Activated naive CD8-positive, alpha-beta T cell treated with anti-CD3 and anti-CD28 coated beads, Interleukin-2, amount 50 U/mL, for 24 hours (primary cell): ENCODE results near the gene AP2B1.
A peak's percentile ranks its signal among the peaks of the same experiment; 100 is the strongest.

Experiments used
- ATAC-seq: fragments of 150-1000 bp; cut with Tn5 transposase; one replicate; pipeline ENCODE4 v1.10.0; 2021
- DNase-seq: peaks from one replicate; pipeline ENCODE4 v3.0.0; 2021
- H3K27ac Mint-ChIP-seq: one replicate; pipeline ENCODE4 v1.8.0; 2021; ENCODE audit warnings: mild to moderate bottlenecking, mixed read lengths
- H3K27me3 Mint-ChIP-seq: one replicate; pipeline ENCODE4 v1.8.0; 2021; ENCODE audit warnings: mixed read lengths
- H3K36me3 Mint-ChIP-seq: one replicate; pipeline ENCODE4 v1.8.0; 2021; ENCODE audit warnings: low read depth, mixed read lengths
- H3K4me1 Mint-ChIP-seq: one replicate; pipeline ENCODE4 v1.8.0; 2021; ENCODE audit warnings: mixed read lengths
- H3K4me3 Mint-ChIP-seq: one replicate; pipeline ENCODE4 v1.8.0; 2021; ENCODE audit warnings: mild to moderate bottlenecking, moderate library complexity, mixed read lengths
- H3K9me3 Mint-ChIP-seq: one replicate; pipeline ENCODE4 v1.8.0; 2021; ENCODE audit warnings: mixed read lengths

AP2B1 gene

DNA sequence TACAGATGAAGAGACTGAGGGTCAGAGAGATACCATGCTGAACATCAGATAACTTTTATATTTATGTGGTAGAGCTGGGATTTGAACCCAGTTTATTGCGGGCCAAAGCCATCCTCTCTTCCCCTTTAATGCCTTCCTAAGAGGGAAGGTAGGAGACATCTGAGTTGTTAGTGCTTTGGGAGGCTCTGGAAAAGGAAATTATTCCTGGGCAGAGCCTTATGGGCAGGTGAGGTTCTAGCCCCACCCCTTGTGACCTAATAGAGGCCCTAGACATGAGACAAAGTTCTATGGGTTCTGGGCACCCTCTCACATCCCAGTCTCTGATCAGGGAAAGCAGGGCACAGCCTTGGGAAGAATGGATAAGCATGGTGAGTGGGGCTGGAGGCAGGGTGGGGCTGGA is 173.5 kb downstream of the AP2B1 start, which contains the start of gene C17orf50:
Gene C17orf50, plus strand, starts transcription at position 301 of the 400 bp plus-strand sequence. Its CDS starts 55 bp downstream, at position 356.
- DNase-seq, result no peak
- no peaks in the 10 kb centered on the region for H3K36me3 Mint-ChIP-seq
- H3K4me1 Mint-ChIP-seq, result peaks cover 12% of the 10 kb centered on the region
- H3K9me3 Mint-ChIP-seq, result no peaks in the 10 kb centered on the region
- no peak for ATAC-seq
- no peak within 1 kb of the TSS for H3K27ac Mint-ChIP-seq
- no peaks in the 10 kb centered on the region for H3K27me3 Mint-ChIP-seq
- H3K4me3 Mint-ChIP-seq, result no peak within 1 kb of the TSS

DNA sequence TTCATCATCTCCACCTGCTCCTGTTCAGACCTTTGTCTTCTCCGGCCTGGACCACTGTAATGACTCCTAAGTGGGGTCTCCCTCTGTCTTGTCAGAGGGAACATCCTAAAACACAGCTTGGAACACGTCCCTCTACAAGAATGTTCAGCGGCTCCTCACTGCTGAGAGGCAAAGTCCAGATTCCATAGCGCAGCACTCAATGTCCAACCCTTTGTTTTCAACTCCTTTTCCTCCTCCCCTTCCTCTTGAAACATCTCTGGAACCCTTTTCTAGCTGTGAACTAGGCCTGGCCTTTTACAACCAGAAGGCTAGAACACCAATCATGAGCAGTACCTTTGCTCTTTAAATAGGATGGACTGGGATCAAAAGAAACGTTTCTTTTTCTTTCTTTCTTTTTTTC is 174.5 kb downstream of the AP2B1 start:
- H3K27ac Mint-ChIP-seq, result no peak overlapping the region

DNA sequence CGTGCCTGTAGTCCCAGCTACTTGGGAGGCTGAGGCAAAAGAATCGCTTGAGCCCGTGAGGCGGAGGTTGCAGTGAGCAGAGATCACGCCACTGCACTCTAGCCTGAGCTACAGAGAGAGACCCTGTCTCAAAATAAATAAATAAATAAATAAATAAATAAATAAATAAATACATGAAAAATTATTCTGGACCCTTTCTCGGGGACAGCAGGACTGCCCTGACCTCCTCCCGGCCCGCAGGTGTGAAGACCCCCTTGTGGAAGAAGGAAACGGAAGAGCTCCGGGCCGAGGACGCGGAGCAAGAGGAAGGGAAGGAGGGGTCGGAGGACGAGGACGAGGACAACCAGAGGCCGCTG is 176.6 kb downstream of the AP2B1 start:
- ATAC-seq (no peak), DNase-seq (no peak)
- H3K27me3 Mint-ChIP-seq, result peaks cover 3% of the 10 kb centered on the region
- H3K36me3 Mint-ChIP-seq, result no peaks in the 10 kb centered on the region
- no peak overlapping the region for H3K27ac Mint-ChIP-seq
- no peaks in the 10 kb centered on the region for H3K9me3 Mint-ChIP-seq
- peaks cover 12% of the 10 kb centered on the region for H3K4me1 Mint-ChIP-seq
- H3K4me3 Mint-ChIP-seq, result peak overlapping the region; percentile 83

More for the DNA sequence above, 174.5 kb downstream of the AP2B1 start:
- Mint-ChIP-seq H3K9me3 (no peaks in the 10 kb centered on the region), H3K27me3 (no peaks in the 10 kb centered on the region), H3K36me3 (no peaks in the 10 kb centered on the region), H3K4me3 (no peak overlapping the region), H3K4me1 (peaks cover 12% of the 10 kb centered on the region)
- DNase-seq (no peak), ATAC-seq (no peak)

DNA sequence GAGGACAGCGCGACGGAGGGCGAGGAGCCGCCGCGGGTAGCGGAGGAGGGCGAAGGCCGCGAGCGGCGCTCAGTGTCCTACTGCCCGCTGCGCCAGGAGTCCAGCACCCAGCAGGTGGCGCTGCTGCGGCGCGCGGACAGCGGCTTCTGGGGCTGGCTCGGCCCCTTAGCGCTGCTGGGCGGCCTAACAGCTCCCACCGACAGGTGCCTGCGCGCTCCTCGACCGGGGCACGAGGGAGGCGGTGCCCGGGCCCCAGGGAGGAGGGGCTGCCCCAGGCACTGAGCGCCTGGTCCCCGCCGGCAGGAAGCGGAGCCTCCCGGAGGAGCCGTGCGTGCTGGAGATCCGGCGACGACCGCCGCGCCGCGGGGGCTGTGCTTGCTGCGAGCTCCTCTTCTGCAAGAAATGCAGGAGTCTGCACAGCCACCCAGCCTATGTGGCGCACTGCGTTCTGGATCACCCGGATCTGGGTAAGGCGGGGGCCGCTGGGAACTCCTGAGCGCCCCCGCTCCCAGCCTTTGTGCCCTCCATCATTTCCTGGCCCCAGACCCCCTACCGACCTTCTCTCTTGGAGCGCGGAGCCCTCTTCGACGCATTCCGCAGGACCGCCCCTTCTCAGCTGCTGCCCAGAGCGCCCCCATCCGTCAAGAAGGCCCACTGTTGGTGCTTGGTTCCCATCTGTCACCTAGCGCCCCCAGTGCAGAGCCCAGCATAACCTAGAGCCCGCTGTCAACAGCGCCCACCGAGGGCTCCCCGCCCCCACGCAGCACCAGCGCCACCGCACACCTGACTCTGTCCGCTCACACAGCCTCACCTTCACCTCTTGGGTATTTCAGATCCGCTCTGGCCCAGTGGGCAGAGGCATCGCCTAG is 177.2 kb downstream of the AP2B1 start:
- Mint-ChIP-seq H3K36me3 (no peaks in the 10 kb centered on the region), H3K4me1 (peaks cover 12% of the 10 kb centered on the region), H3K9me3 (no peaks in the 10 kb centered on the region), H3K4me3 (peak overlapping the region; percentile 83), H3K27me3 (peaks cover 3% of the 10 kb centered on the region), H3K27ac (peak overlapping the region; percentile 64)
- DNase-seq (peak; percentile 93), ATAC-seq (peak; percentile 97)

- Mint-ChIP-seq H3K27ac (no peak overlapping the region), H3K27me3 (peaks cover 3% of the 10 kb centered on the region), H3K9me3 (no peaks in the 10 kb centered on the region), H3K4me3 (peak overlapping the region; percentile 83), H3K4me1 (peaks cover 12% of the 10 kb centered on the region), H3K36me3 (no peaks in the 10 kb centered on the region)
- no peak for DNase-seq
- no peak for ATAC-seq
Observed at GRCh38 chr17:35765086-35765710, 178.1 kb downstream of the AP2B1 start.

DNA sequence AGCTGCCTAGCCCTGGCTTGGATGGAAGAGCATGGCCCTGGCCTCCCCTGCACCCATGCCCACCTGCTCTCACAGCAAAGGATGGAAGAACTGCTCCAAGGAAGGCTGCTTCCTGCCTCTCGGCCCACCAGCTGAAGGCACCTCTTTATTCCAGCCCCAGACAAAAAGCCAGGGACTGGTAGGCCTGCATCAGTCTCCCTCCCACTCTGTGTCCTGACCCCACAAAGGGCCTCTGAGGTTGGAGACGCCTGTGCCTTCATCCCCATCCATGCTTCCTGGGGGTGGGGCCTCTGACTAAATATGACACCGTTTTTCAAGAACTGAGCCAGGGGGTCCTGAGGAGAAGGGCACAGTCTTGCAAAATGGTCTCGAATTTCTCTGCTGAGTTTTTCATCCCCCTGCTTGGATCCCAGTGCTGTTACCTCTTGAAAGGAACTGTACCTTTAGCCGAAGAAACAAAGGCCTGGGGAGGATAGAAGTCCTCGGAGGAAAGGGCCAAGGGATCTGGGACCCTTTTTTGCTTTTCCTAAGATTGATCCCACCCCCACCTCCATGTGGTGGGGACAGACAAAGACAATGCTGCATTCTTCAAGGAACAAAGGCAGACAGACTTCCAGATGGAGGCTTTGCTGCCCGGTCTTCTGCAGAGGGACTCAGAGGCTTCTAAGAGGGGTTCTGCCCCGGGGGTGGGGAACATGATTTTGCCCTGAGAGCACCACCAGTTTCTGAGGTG is 178.8 kb downstream of the AP2B1 start:
- ATAC-seq, result no peak
- H3K27ac Mint-ChIP-seq, result no peak overlapping the region

DNA sequence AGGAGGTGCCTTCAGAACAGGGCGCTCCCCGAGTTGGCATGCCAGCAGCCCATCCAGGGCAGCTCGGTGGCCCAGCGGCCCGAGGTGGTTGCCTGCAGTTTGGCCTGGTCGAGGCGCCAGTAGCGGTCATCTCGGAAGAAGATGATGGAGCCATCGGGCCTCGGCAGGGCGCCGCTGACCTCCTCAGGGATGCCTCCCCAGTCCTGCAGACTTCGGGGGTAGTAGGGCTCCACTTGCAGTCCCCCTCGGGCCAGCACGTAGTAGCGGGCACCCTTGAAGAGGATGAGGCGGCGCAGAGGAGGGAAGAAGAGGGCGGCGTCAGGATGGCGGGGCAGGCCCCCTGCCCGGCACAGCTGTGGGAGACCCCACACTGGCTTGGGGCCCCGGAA is 179.4 kb downstream of the AP2B1 start:
- Mint-ChIP-seq H3K4me1 (peaks cover 12% of the 10 kb centered on the region), H3K9me3 (no peaks in the 10 kb centered on the region), H3K27ac (no peak overlapping the region), H3K4me3 (no peak overlapping the region), H3K27me3 (peaks cover 3% of the 10 kb centered on the region), H3K36me3 (no peaks in the 10 kb centered on the region)
- ATAC-seq (no peak), DNase-seq (no peak)

More for the DNA sequence above, 178.8 kb downstream of the AP2B1 start:
- H3K36me3 Mint-ChIP-seq, result no peaks in the 10 kb centered on the region
- H3K9me3 Mint-ChIP-seq, result no peaks in the 10 kb centered on the region
- H3K4me1 Mint-ChIP-seq, result peaks cover 12% of the 10 kb centered on the region
- peaks cover 3% of the 10 kb centered on the region for H3K27me3 Mint-ChIP-seq
- DNase-seq, result no peak
- H3K4me3 Mint-ChIP-seq, result no peak overlapping the region

- DNase-seq (no peak), ATAC-seq (no peak)
- H3K4me3 Mint-ChIP-seq, result no peak overlapping the region
- H3K4me1 Mint-ChIP-seq, result peaks cover 12% of the 10 kb centered on the region
- no peaks in the 10 kb centered on the region for H3K9me3 Mint-ChIP-seq
- no peaks in the 10 kb centered on the region for H3K36me3 Mint-ChIP-seq
- H3K27ac Mint-ChIP-seq, result no peak overlapping the region
- H3K27me3 Mint-ChIP-seq, result peaks cover 3% of the 10 kb centered on the region
Observed at GRCh38 chr17:35766903-35767510, 179.9 kb downstream of the AP2B1 start.

GRCh38 chr17:35768797-35769196 is 181.7 kb downstream of the AP2B1 start:
- DNase-seq, result no peak
- Mint-ChIP-seq H3K4me1 (peaks cover 11% of the 10 kb centered on the region), H3K36me3 (no peaks in the 10 kb centered on the region), H3K4me3 (no peak overlapping the region), H3K9me3 (no peaks in the 10 kb centered on the region), H3K27ac (no peak overlapping the region), H3K27me3 (peaks cover 4% of the 10 kb centered on the region)
- no peak for ATAC-seq

GRCh38 chr17:35769895-35770486 is 182.9 kb downstream of the AP2B1 start:
- DNase-seq, result no peak
- peaks cover 6% of the 10 kb centered on the region for H3K27me3 Mint-ChIP-seq
- no peaks in the 10 kb centered on the region for H3K9me3 Mint-ChIP-seq
- H3K4me1 Mint-ChIP-seq, result peaks cover 3% of the 10 kb centered on the region
- H3K4me3 Mint-ChIP-seq, result no peak overlapping the region
- no peak overlapping the region for H3K27ac Mint-ChIP-seq
- ATAC-seq, result no peak
- no peaks in the 10 kb centered on the region for H3K36me3 Mint-ChIP-seq

GRCh38 chr17:35773129-35773528 is 186.0 kb downstream of the AP2B1 start:
- Mint-ChIP-seq H3K4me3 (no peak overlapping the region), H3K27me3 (peaks cover 6% of the 10 kb centered on the region), H3K4me1 (no peaks in the 10 kb centered on the region), H3K9me3 (no peaks in the 10 kb centered on the region), H3K27ac (no peak overlapping the region), H3K36me3 (no peaks in the 10 kb centered on the region)
- DNase-seq, result no peak
- no peak for ATAC-seq

DNA sequence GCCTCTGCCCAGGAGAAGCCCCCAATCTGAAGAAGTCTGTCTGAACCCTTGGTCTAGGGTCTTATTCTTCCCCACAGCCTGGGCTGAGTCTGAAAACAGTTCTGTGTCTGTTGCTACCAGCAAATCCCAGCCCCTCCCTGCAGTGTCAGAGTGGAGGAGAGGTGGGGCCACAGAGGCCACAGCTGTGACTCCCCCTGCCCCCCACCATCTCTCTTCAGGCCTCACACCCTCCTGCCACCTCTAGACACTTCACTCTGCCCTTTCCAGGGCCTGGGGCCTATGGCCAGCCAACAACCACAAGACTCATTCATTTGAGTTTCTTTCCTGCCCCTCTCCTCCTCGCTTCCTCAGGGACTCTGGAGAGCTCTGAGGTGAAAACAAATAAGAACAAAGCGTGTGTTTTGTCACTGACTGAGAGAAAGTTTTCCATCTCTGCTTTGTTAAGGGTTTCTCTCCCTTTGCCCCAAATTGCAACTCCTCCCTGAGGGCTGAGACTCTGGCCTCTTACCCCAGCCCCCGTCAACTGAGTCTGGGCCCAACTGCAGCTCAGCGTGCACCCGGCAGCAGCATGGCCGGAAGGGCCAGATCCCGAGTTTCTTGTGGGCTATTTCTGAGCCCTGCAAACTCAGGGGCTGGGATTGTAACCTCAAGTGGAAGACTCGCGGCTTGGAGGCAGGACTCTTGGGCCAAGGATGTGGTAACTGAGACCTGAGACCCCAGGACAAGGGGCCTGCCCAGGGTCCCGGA is 186.7 kb downstream of the AP2B1 start:
- DNase-seq (no peak), ATAC-seq (no peak)
- no peak overlapping the region for H3K4me3 Mint-ChIP-seq
- H3K27me3 Mint-ChIP-seq, result peaks cover 6% of the 10 kb centered on the region
- no peaks in the 10 kb centered on the region for H3K9me3 Mint-ChIP-seq
- no peak overlapping the region for H3K27ac Mint-ChIP-seq
- no peaks in the 10 kb centered on the region for H3K36me3 Mint-ChIP-seq
- no peaks in the 10 kb centered on the region for H3K4me1 Mint-ChIP-seq

GRCh38 chr17:35774499-35774898 is 187.4 kb downstream of the AP2B1 start:
- no peaks in the 10 kb centered on the region for H3K4me1 Mint-ChIP-seq
- H3K27me3 Mint-ChIP-seq, result peaks cover 7% of the 10 kb centered on the region
- H3K27ac Mint-ChIP-seq, result no peak overlapping the region
- DNase-seq, result no peak
- no peak for ATAC-seq
- H3K4me3 Mint-ChIP-seq, result no peak overlapping the region
- no peaks in the 10 kb centered on the region for H3K9me3 Mint-ChIP-seq
- no peaks in the 10 kb centered on the region for H3K36me3 Mint-ChIP-seq
